Sciatic nerve (tissue), 2 donors: ENCODE measurements around the gene MGST3. TPM values are rescaled to one million over a fixed set of nuclear protein-coding genes. Genes with fewer than 3 reads are reported as not detected.
"Not testable (repeated sequence)": the region's sequence is repeated elsewhere in the genome, so short reads cannot be mapped to it uniquely, and the experiment has no call there.

Source experiments
- ATAC-seq: fragments of 200-7000 bp; cut with Tn5 transposase; one replicate; pipeline ENCODE4 v1.9.1; 2020; ENCODE audit warnings: mild to moderate bottlenecking, moderate library complexity
- DNase-seq: peaks from one replicate; pipeline ENCODE4 v3.0.0-alpha.2; 2020; ENCODE audit warnings: low spot score
- intact Hi-C: fragments of 100-400 bp; cut with DNase I; formaldehyde crosslinking; loops from one replicate; pipeline ENCODE4 v1.14.2; 2022
- total RNA-seq: library from RNA; stranded (reverse); fragmentation: NEBNext Ultra II Directional; extraction: Animal tissue kit (Norgen Biotek cat#: 25700); gene quantifications from one replicate; pipeline ENCODE4 v1.2.1, GENCODE V29; 2021
- donor health status: DM: no; HTN: no; CAD: no.
- donor health status: DM: no; HTN: no; CAD: no.

Gene MGST3
- total RNA-seq, result 142 TPM

- DNase-seq (peak; percentile 94), ATAC-seq (peak; percentile 98)
- intact Hi-C loops, result no loop called here
Observed at GRCh38 chr1:165630629-165631341, at the start of gene MGST3. Gene MGST3, plus strand, starts transcription at chr1:165631234. Its CDS starts 18,614 bp downstream, at chr1:165649848.

GRCh38 chr1:165581926-165582325, 49.1 kb upstream of the MGST3 start:
- intact Hi-C loops, result no loop called here
- DNase-seq (no peak), ATAC-seq (no peak)

- no peak for DNase-seq
- intact Hi-C loops, result no loop called here
- no peak for ATAC-seq
Observed at GRCh38 chr1:165586398-165586797, 44.6 kb upstream of the MGST3 start.

- intact Hi-C loops, result loop anchor here (5.0 kb wide), 1 partner anchor 199 kb away; no protein-coding TSS in a partner anchor
- DNase-seq, ATAC-seq: not testable (repeated sequence)
Observed at GRCh38 chr1:165591391-165591790, 39.6 kb upstream of the MGST3 start.

GRCh38 chr1:165592945-165593823, 37.9 kb upstream of the MGST3 start:
- intact Hi-C loops, result loop anchor here (5.0 kb wide), 1 partner anchor 201 kb away; no protein-coding TSS in a partner anchor
- ATAC-seq (peak; percentile 66), DNase-seq (peak; percentile 87)

- no peak for DNase-seq
- intact Hi-C loops, result no loop called here
- ATAC-seq, result no peak
Observed at GRCh38 chr1:165595246-165595938, 35.6 kb upstream of the MGST3 start.

- peak; percentile 98 for DNase-seq
- intact Hi-C loops, result no loop called here
- ATAC-seq, result peak; percentile 99
Observed at GRCh38 chr1:165597883-165598675, 33.0 kb upstream of the MGST3 start.

- DNase-seq, result no peak
- ATAC-seq, result no peak
- intact Hi-C loops, result no loop called here
Observed at GRCh38 chr1:165598676-165599059, 32.4 kb upstream of the MGST3 start.

GRCh38 chr1:165600793-165601192, 30.2 kb upstream of the MGST3 start:
- DNase-seq (no peak), ATAC-seq (no peak)
- intact Hi-C loops, result loop anchor here (10.0 kb wide), 1 partner anchor 314 kb away; no protein-coding TSS in a partner anchor

GRCh38 chr1:165603810-165604209, 27.2 kb upstream of the MGST3 start:
- DNase-seq (no peak), ATAC-seq (no peak)
- intact Hi-C loops, result loop anchor here (10.0 kb wide), 1 partner anchor 311 kb away; no protein-coding TSS in a partner anchor

GRCh38 chr1:165605246-165605645, 25.8 kb upstream of the MGST3 start:
- DNase-seq (no peak), ATAC-seq (no peak)
- intact Hi-C loops, result loop anchor here (10.0 kb wide), 1 partner anchor 310 kb away; no protein-coding TSS in a partner anchor

GRCh38 chr1:165606676-165607075, 24.4 kb upstream of the MGST3 start:
- intact Hi-C loops, result loop anchor here (10.0 kb wide), 1 partner anchor 308 kb away; no protein-coding TSS in a partner anchor
- ATAC-seq, DNase-seq: not testable (repeated sequence)

GRCh38 chr1:165610866-165611265, 20.2 kb upstream of the MGST3 start:
- ATAC-seq (no peak), DNase-seq (no peak)
- intact Hi-C loops, result no loop called here

- ATAC-seq, result no peak
- intact Hi-C loops, result no loop called here
- no peak for DNase-seq
Observed at GRCh38 chr1:165612062-165612461, 19.0 kb upstream of the MGST3 start.

- ATAC-seq (no peak), DNase-seq (no peak)
- intact Hi-C loops, result no loop called here
Observed at GRCh38 chr1:165616054-165616612, 14.9 kb upstream of the MGST3 start.

GRCh38 chr1:165616987-165617546, 14.0 kb upstream of the MGST3 start:
- DNase-seq, result no peak
- no peak for ATAC-seq
- intact Hi-C loops, result no loop called here

- DNase-seq (no peak), ATAC-seq (no peak)
- intact Hi-C loops, result no loop called here
Observed at GRCh38 chr1:165619647-165620151, 11.3 kb upstream of the MGST3 start.

GRCh38 chr1:165623624-165624023, 7.4 kb upstream of the MGST3 start:
- ATAC-seq (no peak), DNase-seq (no peak)
- intact Hi-C loops, result no loop called here
